VCaP (cell line): ENCODE data around the gene SLC15A2.

Source experiments
- H3K27ac ChIP-seq: fragments of 450-650 bp; 2 replicates; pipeline ENCODE4 v1.5.1; 2017
- CTCF ChIP-seq: fragments of 450-650 bp; conservative IDR thresholded peaks from 2 replicates; pipeline ENCODE4 v1.5.1; 2017; ENCODE audit warnings: mild to moderate bottlenecking, moderate library complexity

SLC15A2 gene

GRCh38 chr3:121975702-121976302 is 81.6 kb downstream of the SLC15A2 start:
- H3K27ac ChIP-seq, result no peak overlapping the region
- TF ChIP-seq CTCF, result peak; percentile 15; the same call in 1 of the 2 replicates

- no peak for TF ChIP-seq CTCF
- no peak overlapping the region for H3K27ac ChIP-seq
Observed at GRCh38 chr3:121976727-121977126, 82.5 kb downstream of the SLC15A2 start.

- H3K27ac ChIP-seq, result no peak overlapping the region
- no peak for TF ChIP-seq CTCF
Observed at GRCh38 chr3:121979246-121979645, 85.0 kb downstream of the SLC15A2 start.

GRCh38 chr3:121979734-121980449 is 85.7 kb downstream of the SLC15A2 start:
- TF ChIP-seq CTCF, result no peak
- no peak overlapping the region; the same call in 1 of the 2 replicates for H3K27ac ChIP-seq

GRCh38 chr3:121980450-121980796 is 86.2 kb downstream of the SLC15A2 start:
- no peak for TF ChIP-seq CTCF
- no peak overlapping the region; the same call in 1 of the 2 replicates for H3K27ac ChIP-seq

- no peak for TF ChIP-seq CTCF
- H3K27ac ChIP-seq, result no peak overlapping the region
Observed at GRCh38 chr3:121981473-121981872, 87.3 kb downstream of the SLC15A2 start.

- H3K27ac ChIP-seq, result no peak overlapping the region
- no peak for TF ChIP-seq CTCF
Observed at GRCh38 chr3:121985846-121986245, 91.6 kb downstream of the SLC15A2 start.
